ENCODE measurements around the gene MREG. TPM values are rescaled to one million over a fixed set of nuclear protein-coding genes. Genes with fewer than 3 reads are reported as not detected.

The MREG gene
- total RNA-seq, 1 experiment from 2014 or later, result 16.9 TPM

DNA sequence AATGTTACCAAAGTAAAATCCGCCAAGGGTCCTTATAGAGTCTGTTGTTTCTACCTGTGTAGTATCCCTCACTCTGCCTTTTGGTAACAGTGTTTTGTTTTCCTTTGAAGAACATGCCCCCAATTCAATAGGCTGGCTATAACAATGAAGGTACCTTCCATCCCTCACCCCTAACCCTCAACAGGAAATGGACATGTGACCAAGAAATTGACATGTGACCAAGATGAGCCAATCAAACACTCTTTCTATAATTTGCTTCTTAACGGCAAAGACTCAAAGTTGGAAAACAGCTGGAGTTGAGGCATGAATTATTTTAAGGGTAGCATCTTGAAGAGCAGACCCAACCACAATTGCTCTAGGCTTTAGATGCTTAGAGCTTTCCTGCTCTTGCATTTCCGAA, 5.4 kb upstream of the MREG start:
- RAD21 ChIA-PET (ENCODE audit: low non-redundant PET in 1 of 2, low total read pairs in 2 of 2, uncharacterized antibody in 2 of 2, unreplicated experiment in 2 of 2), result no interaction called here

More for the DNA sequence above, 5.4 kb upstream of the MREG start:
- Histone ChIP-seq H4K20me1 (ENCODE audit: insufficient read depth) (no peaks in the 10 kb centered on the region), H3K27ac (ENCODE audit: low read depth, low read length) (no peak overlapping the region), H2AFZ (ENCODE audit: low read depth, low read length, poor library complexity, severe bottlenecking) (no peak overlapping the region), H3K4me3 (replicated peaks in 1 of 2; ENCODE audit: low read depth in 1 of 2, low read length in 2 of 2) (no peak overlapping the region), H3K79me2 (ENCODE audit: insufficient read depth, low read length) (no peaks in the 10 kb centered on the region), H3K4me2 (ENCODE audit: low read length) (no peak overlapping the region), H3K9me3 (ENCODE audit: control insufficient read depth in 1 of 2, insufficient read depth in 1 of 2, low read depth in 1 of 2, low read length in 2 of 2) (no peaks in the 10 kb centered on the region), H3K9me2 (ENCODE audit: insufficient read depth) (no peaks in the 10 kb centered on the region), H3K4me1 (ENCODE audit: control insufficient read depth in 1 of 2, insufficient read depth in 2 of 2, low read length in 2 of 2) (peaks cover 3 to 8% of the 10 kb centered on the region in 2 experiments; a peak in 3 of 4 replicates), H3K9ac (ENCODE audit: low read length) (no peak overlapping the region), H3K36me3 (ENCODE audit: control insufficient read depth in 1 of 2, insufficient read depth in 2 of 2, low read length in 2 of 2) (no peaks in the 10 kb centered on the region), H3K27me3 (ENCODE audit: insufficient read depth, low read length) (no peaks in the 10 kb centered on the region)
- no peak for DNase-seq (ENCODE audit: low read depth, low spot score)
- ChIA-PET CTCF (no interaction called here), POLR2A (no interaction called here)
- intact Hi-C loops (cut with micrococcal nuclease), result no loop called here
- BruUV-seq (replicated peaks), result no TSS peak
- ATAC-seq, result no peak
- TF ChIP-seq ZFX (IDR thresholded peaks at IDR 0.05) (no peak), EZH2phosphoT487 (IDR thresholded peaks at IDR 0.05; ENCODE audit: borderline replicate concordance) (no peak), YY1 (IDR thresholded peaks at IDR 0.05; ENCODE audit: extremely low read depth, insufficient replicate concordance, low read depth, low read length) (no peak), TCF7L2 (IDR thresholded peaks at IDR 0.05; ENCODE audit: borderline replicate concordance, extremely low read depth, insufficient read depth, insufficient read length) (no peak), FOSL1 (IDR thresholded peaks at IDR 0.05; ENCODE audit: low read depth) (no peak), CEBPB (IDR thresholded peaks at IDR 0.05; ENCODE audit: low read depth) (no peak), SIN3A (IDR thresholded peaks at IDR 0.05; ENCODE audit: low read depth) (no peak), ELF1 (IDR thresholded peaks at IDR 0.05; ENCODE audit: borderline replicate concordance, low read depth) (no peak), SRF (IDR thresholded peaks at IDR 0.05; ENCODE audit: low read depth) (no peak), POLR2A (IDR thresholded peaks at IDR 0.05; ENCODE audit: borderline replicate concordance, extremely low read depth, insufficient read depth, insufficient read length) (no peak), SP1 (IDR thresholded peaks at IDR 0.05; ENCODE audit: low read depth) (no peak), CBX3 (IDR thresholded peaks at IDR 0.05; ENCODE audit: low read depth) (no peak), JUND (IDR thresholded peaks at IDR 0.05) (no peak), POLR2AphosphoS5 (IDR thresholded peaks at IDR 0.05; ENCODE audit: low read depth, low read length) (no peak), EZH2 (IDR thresholded peaks at IDR 0.05) (no peak)
- TF ChIP-seq, protein P1, sequence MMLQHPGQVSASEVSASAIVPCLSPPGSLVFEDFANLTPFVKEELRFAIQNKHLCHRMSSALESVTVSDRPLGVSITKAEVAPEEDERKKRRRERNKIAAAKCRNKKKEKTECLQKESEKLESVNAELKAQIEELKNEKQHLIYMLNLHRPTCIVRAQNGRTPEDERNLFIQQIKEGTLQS (IDR thresholded peaks at IDR 0.05), result no peak
- TF ChIP-seq, protein P2, sequence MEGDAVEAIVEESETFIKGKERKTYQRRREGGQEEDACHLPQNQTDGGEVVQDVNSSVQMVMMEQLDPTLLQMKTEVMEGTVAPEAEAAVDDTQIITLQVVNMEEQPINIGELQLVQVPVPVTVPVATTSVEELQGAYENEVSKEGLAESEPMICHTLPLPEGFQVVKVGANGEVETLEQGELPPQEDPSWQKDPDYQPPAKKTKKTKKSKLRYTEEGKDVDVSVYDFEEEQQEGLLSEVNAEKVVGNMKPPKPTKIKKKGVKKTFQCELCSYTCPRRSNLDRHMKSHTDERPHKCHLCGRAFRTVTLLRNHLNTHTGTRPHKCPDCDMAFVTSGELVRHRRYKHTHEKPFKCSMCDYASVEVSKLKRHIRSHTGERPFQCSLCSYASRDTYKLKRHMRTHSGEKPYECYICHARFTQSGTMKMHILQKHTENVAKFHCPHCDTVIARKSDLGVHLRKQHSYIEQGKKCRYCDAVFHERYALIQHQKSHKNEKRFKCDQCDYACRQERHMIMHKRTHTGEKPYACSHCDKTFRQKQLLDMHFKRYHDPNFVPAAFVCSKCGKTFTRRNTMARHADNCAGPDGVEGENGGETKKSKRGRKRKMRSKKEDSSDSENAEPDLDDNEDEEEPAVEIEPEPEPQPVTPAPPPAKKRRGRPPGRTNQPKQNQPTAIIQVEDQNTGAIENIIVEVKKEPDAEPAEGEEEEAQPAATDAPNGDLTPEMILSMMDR (IDR thresholded peaks at IDR 0.05 in 2 of 3, conservative IDR thresholded peaks at IDR 0.05 in 1 of 3; ENCODE audit: borderline replicate concordance in 1 of 3, insufficient read depth in 1 of 3, low read depth in 2 of 3, low read length in 2 of 3), result no peak
- TF ChIP-seq, protein P3, sequence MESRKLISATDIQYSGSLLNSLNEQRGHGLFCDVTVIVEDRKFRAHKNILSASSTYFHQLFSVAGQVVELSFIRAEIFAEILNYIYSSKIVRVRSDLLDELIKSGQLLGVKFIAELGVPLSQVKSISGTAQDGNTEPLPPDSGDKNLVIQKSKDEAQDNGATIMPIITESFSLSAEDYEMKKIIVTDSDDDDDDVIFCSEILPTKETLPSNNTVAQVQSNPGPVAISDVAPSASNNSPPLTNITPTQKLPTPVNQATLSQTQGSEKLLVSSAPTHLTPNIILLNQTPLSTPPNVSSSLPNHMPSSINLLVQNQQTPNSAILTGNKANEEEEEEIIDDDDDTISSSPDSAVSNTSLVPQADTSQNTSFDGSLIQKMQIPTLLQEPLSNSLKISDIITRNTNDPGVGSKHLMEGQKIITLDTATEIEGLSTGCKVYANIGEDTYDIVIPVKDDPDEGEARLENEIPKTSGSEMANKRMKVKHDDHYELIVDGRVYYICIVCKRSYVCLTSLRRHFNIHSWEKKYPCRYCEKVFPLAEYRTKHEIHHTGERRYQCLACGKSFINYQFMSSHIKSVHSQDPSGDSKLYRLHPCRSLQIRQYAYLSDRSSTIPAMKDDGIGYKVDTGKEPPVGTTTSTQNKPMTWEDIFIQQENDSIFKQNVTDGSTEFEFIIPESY (IDR thresholded peaks at IDR 0.05; ENCODE audit: extremely low read depth, insufficient replicate concordance, low read length), result no peak
- TF ChIP-seq, protein P4, sequence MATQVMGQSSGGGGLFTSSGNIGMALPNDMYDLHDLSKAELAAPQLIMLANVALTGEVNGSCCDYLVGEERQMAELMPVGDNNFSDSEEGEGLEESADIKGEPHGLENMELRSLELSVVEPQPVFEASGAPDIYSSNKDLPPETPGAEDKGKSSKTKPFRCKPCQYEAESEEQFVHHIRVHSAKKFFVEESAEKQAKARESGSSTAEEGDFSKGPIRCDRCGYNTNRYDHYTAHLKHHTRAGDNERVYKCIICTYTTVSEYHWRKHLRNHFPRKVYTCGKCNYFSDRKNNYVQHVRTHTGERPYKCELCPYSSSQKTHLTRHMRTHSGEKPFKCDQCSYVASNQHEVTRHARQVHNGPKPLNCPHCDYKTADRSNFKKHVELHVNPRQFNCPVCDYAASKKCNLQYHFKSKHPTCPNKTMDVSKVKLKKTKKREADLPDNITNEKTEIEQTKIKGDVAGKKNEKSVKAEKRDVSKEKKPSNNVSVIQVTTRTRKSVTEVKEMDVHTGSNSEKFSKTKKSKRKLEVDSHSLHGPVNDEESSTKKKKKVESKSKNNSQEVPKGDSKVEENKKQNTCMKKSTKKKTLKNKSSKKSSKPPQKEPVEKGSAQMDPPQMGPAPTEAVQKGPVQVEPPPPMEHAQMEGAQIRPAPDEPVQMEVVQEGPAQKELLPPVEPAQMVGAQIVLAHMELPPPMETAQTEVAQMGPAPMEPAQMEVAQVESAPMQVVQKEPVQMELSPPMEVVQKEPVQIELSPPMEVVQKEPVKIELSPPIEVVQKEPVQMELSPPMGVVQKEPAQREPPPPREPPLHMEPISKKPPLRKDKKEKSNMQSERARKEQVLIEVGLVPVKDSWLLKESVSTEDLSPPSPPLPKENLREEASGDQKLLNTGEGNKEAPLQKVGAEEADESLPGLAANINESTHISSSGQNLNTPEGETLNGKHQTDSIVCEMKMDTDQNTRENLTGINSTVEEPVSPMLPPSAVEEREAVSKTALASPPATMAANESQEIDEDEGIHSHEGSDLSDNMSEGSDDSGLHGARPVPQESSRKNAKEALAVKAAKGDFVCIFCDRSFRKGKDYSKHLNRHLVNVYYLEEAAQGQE (IDR thresholded peaks at IDR 0.05; ENCODE audit: low read depth), result no peak
- TF ChIP-seq, protein P5, sequence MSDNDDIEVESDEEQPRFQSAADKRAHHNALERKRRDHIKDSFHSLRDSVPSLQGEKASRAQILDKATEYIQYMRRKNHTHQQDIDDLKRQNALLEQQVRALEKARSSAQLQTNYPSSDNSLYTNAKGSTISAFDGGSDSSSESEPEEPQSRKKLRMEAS (IDR thresholded peaks at IDR 0.05), result no peak

All from HCT116 (cell line).